ENCODE measurements around the gene HOXD4. TPM values are rescaled to one million over a fixed set of nuclear protein-coding genes. Genes with fewer than 3 reads are reported as not detected.

Gene HOXD4
- polyA plus RNA-seq, 2 of the 4 experiments (the other 2 are of a cell fraction): 0.27 to 0.87 TPM

DNA sequence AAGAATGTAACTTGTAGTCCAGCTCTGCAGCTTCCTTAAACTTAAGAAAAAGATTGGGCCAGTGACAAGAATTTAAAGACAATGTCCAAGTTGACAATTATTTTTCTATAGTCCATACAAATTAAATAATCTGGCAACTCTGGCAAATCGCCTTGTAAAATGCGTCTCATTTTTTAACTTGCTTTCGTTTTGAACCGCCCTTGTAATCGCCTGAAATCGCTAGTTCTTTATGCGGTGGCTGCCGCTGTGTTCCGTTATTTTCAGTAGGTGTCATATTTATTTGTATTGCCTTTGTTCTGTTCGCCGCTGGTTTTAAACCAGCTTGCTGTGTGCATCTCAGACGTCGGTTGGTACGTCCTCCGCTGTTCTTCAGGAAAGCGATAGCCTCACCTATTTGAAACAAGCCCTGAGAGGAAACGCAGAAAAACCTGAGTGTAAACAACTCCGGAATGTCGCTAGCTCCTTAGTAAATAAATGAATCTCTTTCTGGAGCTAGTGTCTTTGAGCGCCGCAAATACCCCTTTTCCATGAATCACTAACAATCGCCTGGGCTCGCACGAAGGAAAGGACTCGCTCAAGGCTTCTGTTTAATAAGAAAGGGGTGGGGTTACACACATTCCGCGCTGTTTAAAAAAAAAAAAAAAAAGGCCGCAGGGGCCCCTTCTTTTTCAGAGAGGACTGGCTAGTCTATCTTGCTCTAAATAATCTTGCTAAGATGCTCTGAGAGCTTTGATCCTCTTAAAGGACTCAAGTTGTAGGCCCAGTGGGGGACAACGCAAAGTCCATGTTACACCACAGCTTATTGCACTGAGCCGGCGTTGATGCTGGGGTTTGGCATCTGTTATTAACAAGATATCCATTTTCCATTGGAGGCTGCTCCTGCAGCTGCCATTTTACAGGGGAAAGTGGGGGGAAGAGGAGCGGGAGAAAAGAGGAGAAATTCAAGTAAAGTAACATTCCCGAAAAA, 18.9 kb upstream of the HOXD4 start:
- FAIRE-seq: no peak
- CTCF ChIA-PET: interaction anchor here (1.3 to 9.5 kb wide), 10 partner anchors 9 to 522 kb away, joined by 3 to 139 read pairs (median 10); no protein-coding TSS in a partner anchor
- POLR2A ChIA-PET: interaction anchor here (0.7 kb wide), 1 partner anchor 35 kb away, joined by 4 read pairs; no protein-coding TSS in a partner anchor

GRCh38 chr2:176133389-176133788, 18.0 kb upstream of the HOXD4 start:
- FAIRE-seq: no peak
- no peak for ATAC-seq
- Histone ChIP-seq H3K9me3 (no peaks in the 10 kb centered on the region), H3K4me3 (no peak overlapping the region), H3K4me2 (no peak overlapping the region), H3K4me1 (peaks cover 10% of the 10 kb centered on the region; the same call in 2 of the 3 replicates), H3K27ac (no peak overlapping the region)
- DNase-seq (ENCODE audit: low read depth in 1 of 2, low spot score in 1 of 2): no peak
- ChIA-PET CTCF (interaction anchor here (1.3 to 9.5 kb wide), 7 partner anchors 22 to 1015 kb away, joined by 3 to 139 read pairs (median 8); no protein-coding TSS in a partner anchor), POLR2A (no interaction called here)
- no peak for TF ChIP-seq JUN (IDR thresholded peaks at IDR 0.05)
- no peak for TF ChIP-seq RAD21 (conservative IDR thresholded peaks at IDR 0.05 in 1 of 2, IDR thresholded peaks at IDR 0.05 in 1 of 2)
- no peak for TF ChIP-seq MAZ (IDR thresholded peaks at IDR 0.05; ENCODE audit: borderline replicate concordance, low read depth, low read length)
- no peak for TF ChIP-seq PHF8 (IDR thresholded peaks at IDR 0.05; ENCODE audit: borderline replicate concordance, low read depth)
- no peak for TF ChIP-seq ZSCAN20 (CRISPR knock-in tag; IDR thresholded peaks at IDR 0.05)
- TF ChIP-seq HES2 (IDR thresholded peaks at IDR 0.05): no peak
- TF ChIP-seq POLR2A (IDR thresholded peaks at IDR 0.05; ENCODE audit: low read length): no peak
- no peak for TF ChIP-seq CHD4 (IDR thresholded peaks at IDR 0.05; ENCODE audit: borderline replicate concordance)
- no peak for TF ChIP-seq FOXS1 (CRISPR knock-in tag; IDR thresholded peaks at IDR 0.05)
- no peak for TF ChIP-seq RFX5 (IDR thresholded peaks at IDR 0.05)
- no peak for TF ChIP-seq SREBF2 (IDR thresholded peaks at IDR 0.05)
- TF ChIP-seq NFE2L2 (conservative IDR thresholded peaks at IDR 0.05; ENCODE audit: low read length): no peak
- TF ChIP-seq POLR2AphosphoS2 (conservative IDR thresholded peaks at IDR 0.05; ENCODE audit: low read length): no peak
- no peak for TF ChIP-seq BHLHE40 (IDR thresholded peaks at IDR 0.05; ENCODE audit: low read depth, low read length)
- TF ChIP-seq ATOH8 (CRISPR knock-in tag; IDR thresholded peaks at IDR 0.05; ENCODE audit: low read depth): no peak
- TF ChIP-seq ZFP36 (IDR thresholded peaks at IDR 0.05; ENCODE audit: borderline replicate concordance, partially characterized antibody): no peak
- no peak for TF ChIP-seq RCOR1 (IDR thresholded peaks at IDR 0.05; ENCODE audit: low read depth, low read length)

More for the DNA sequence above, 18.9 kb upstream of the HOXD4 start:
- Histone ChIP-seq H3K4me2 (no peak overlapping the region), H3K27ac (no peak overlapping the region), H3K4me3 (no peak overlapping the region), H3K9me3 (no peaks in the 10 kb centered on the region), H3K4me1 (peaks cover 10% of the 10 kb centered on the region; the same call in 2 of the 3 replicates)
- WGBS (ENCODE audit: missing lambda C conversion rate): 92% methylated on average over 33 of the region's 33 CpGs
- ATAC-seq (no peak), DNase-seq (ENCODE audit: low read depth in 1 of 2, low spot score in 1 of 2) (no peak)
- TF ChIP-seq RFX5 (IDR thresholded peaks at IDR 0.05) (no peak), CBX8 (IDR thresholded peaks at IDR 0.05) (no peak), PHF8 (IDR thresholded peaks at IDR 0.05; ENCODE audit: borderline replicate concordance, low read depth) (no peak), HEYL (CRISPR knock-in tag; IDR thresholded peaks at IDR 0.05) (no peak), ZFP36 (IDR thresholded peaks at IDR 0.05; ENCODE audit: borderline replicate concordance, partially characterized antibody) (no peak), ZNF302 (CRISPR knock-in tag; IDR thresholded peaks at IDR 0.05) (no peak), SMC3 (IDR thresholded peaks at IDR 0.05) (no peak), RARB (CRISPR knock-in tag; IDR thresholded peaks at IDR 0.05) (no peak), BHLHE40 (IDR thresholded peaks at IDR 0.05; ENCODE audit: low read depth, low read length) (no peak), HOXA7 (CRISPR knock-in tag; IDR thresholded peaks at IDR 0.05) (no peak), NR3C1 (IDR thresholded peaks at IDR 0.05) (no peak), TP53 (CRISPR knock-in tag; IDR thresholded peaks at IDR 0.05) (no peak), HDAC2 (IDR thresholded peaks at IDR 0.05) (no peak), KDM5A (IDR thresholded peaks at IDR 0.05) (no peak), POLR2AphosphoS2 (conservative IDR thresholded peaks at IDR 0.05; ENCODE audit: low read length) (no peak)
- TF ChIP-seq, protein P1, sequence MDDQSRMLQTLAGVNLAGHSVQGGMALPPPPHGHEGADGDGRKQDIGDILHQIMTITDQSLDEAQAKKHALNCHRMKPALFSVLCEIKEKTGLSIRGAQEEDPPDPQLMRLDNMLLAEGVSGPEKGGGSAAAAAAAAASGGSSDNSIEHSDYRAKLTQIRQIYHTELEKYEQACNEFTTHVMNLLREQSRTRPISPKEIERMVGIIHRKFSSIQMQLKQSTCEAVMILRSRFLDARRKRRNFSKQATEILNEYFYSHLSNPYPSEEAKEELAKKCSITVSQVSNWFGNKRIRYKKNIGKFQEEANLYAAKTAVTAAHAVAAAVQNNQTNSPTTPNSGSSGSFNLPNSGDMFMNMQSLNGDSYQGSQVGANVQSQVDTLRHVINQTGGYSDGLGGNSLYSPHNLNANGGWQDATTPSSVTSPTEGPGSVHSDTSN (IDR thresholded peaks at IDR 0.05): no peak
